Ascending aorta (tissue), 2 donors: ENCODE measurements around the gene BAD. TPM values are rescaled to one million over a fixed set of nuclear protein-coding genes. Genes with fewer than 3 reads are reported as not detected.

ENCODE experiments used
- DNase-seq, 2 donors: peaks; one replicate each; pipeline ENCODE4 v3.0.0-alpha.2; 2019; ENCODE audit warnings: low spot score in 2 of 2
- H3K27ac ChIP-seq, 2 donors: fragments of 200-600 bp; sonication (generic); one replicate each; pipeline ENCODE4 v1.5.1; 2016 to 2017; ENCODE audit warnings: mild to moderate bottlenecking in 1 of 2
- H3K27me3 ChIP-seq: fragments of 200-600 bp; sonication (generic); one replicate; pipeline ENCODE4 v1.5.1; 2017
- H3K36me3 ChIP-seq, 2 donors: fragments of 200-600 bp; sonication (generic); one replicate each; pipeline ENCODE4 v1.5.1; 2016
- H3K4me1 ChIP-seq, 2 donors: fragments of 200-600 bp; sonication (generic); one replicate each; pipeline ENCODE4 v1.5.1; 2016 to 2017; ENCODE audit warnings: mild to moderate bottlenecking in 1 of 2
- H3K4me3 ChIP-seq, 2 donors: fragments of 200-600 bp; sonication (generic); one replicate each; pipeline ENCODE4 v1.5.1; 2016 to 2017; ENCODE audit warnings: mild to moderate bottlenecking in 1 of 2
- H3K9me3 ChIP-seq, 2 donors: fragments of 200-600 bp; sonication (generic); one replicate each; pipeline ENCODE4 v1.5.1; 2016
- intact Hi-C: fragments of 100-400 bp; cut with DNase I; formaldehyde crosslinking; loops from one replicate; pipeline ENCODE4 v1.15.1; 2023
- total RNA-seq: library from RNA; depleted of rRNA; stranded (reverse); fragments of >200 nt; gene quantifications from one replicate; pipeline ENCODE4 v1.1.0, GENCODE V29; 2016
- TF ChIP-seq, protein P1 (sequence below), 3 experiments: fragments of 200-600 bp in 2 of 3; fragments of 450-650 bp in 1 of 3; sonication (generic) in 2 of 3; IDR thresholded peaks; one replicate each; pipeline ENCODE4 v1.5.1; 2016 to 2019; ENCODE audit warnings: antibody characterized with exemption in 3 of 3, mild to moderate bottlenecking in 1 of 3, moderate library complexity in 1 of 3

Gene BAD
- total RNA-seq, 1 donor from 2014 or later = 175 TPM

DNA sequence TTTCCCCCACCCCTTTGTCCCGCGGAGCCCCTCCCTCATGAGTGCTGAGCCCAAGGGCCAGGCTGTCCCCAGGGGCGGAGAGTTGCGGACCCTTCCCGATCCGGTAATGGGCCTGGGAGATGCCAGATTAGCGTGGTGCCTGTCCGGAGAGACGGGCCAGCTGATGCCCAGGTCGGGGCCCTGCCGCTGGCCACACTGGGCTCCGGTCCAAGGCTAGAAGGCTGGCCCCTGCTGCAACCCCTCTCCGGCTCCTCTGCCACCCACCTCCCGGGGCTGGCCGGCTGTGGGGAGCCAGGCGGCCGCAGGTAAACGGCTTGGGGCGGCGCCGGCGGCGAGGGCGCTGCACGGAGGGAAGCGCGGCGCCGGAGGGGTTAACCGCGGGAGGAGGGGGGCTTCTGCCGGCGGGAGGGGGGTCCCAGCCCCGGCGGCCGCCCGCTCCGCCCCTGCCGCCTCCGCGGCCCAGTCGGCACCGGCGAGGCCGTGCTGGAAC lies 6.8 kb upstream of the BAD start, which contains the start of gene KCNK4:
KCNK4 (plus strand) TSS at position 41 of the 490 bp plus-strand sequence. CDS start 1,717 bp downstream, outside the sequence.
- no peaks in the 10 kb centered on the region for H3K9me3 ChIP-seq
- peak within 1 kb of the TSS; percentile 47 to 61 for H3K4me3 ChIP-seq
- peaks cover 13% of the 10 kb centered on the region for H3K27me3 ChIP-seq
- TF ChIP-seq, protein P1, sequence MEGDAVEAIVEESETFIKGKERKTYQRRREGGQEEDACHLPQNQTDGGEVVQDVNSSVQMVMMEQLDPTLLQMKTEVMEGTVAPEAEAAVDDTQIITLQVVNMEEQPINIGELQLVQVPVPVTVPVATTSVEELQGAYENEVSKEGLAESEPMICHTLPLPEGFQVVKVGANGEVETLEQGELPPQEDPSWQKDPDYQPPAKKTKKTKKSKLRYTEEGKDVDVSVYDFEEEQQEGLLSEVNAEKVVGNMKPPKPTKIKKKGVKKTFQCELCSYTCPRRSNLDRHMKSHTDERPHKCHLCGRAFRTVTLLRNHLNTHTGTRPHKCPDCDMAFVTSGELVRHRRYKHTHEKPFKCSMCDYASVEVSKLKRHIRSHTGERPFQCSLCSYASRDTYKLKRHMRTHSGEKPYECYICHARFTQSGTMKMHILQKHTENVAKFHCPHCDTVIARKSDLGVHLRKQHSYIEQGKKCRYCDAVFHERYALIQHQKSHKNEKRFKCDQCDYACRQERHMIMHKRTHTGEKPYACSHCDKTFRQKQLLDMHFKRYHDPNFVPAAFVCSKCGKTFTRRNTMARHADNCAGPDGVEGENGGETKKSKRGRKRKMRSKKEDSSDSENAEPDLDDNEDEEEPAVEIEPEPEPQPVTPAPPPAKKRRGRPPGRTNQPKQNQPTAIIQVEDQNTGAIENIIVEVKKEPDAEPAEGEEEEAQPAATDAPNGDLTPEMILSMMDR (IDR thresholded peaks at IDR 0.05) = no peak
- no peak for DNase-seq
- intact Hi-C loops = no loop called here
- peaks cover 7 to 11% of the 10 kb centered on the region in 2 donors for H3K4me1 ChIP-seq
- H3K36me3 ChIP-seq = no peaks in the 10 kb centered on the region
- no peak within 1 kb of the TSS for H3K27ac ChIP-seq

DNA sequence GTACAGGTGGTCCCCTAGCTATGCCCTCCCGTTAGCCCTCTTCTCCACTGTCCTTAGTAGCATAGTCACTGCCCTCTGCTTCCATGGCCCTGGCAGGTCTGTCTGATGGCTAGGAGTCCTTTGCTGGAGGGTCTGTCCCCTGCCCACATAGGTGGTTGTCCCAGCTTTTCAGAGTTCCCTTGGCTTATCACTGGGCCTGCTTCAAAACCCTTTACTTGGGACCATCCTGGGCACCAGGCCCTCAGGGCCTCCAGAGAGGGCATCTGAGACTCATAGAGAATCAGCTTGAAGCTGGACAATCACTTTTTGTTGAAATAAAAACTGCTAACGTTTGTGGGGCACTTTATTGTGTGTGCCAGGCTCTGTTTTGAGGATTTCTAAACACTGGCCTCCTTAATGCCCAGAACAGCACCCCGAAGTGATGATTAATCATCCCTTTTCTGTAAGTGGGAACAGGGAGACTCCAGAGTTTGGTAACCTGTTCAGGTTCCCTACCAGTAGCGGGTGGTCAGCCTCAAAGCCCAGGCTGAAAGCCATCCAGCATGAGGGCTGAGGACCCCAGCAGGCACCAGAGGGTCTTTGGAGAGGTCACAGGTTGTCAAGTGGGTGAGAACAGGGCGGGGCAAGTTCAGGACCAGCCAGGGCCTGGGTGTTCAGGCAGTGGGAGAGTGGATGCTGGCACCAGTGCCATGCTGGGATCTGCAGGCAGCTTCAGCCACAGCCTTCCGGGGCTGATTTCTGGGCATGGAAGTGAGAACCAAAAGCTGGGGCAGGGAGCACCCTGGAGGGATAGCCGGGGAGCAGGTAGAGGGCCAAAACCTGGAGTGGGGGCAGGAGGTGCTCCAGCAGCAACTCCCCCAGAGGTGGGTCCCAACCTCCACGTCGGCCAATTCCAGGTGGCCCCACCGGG lies 6.1 kb upstream of the BAD start:
- intact Hi-C loops = no loop called here
- H3K27ac ChIP-seq = no peak overlapping the region
- no peak overlapping the region for H3K4me3 ChIP-seq
- H3K9me3 ChIP-seq = no peaks in the 10 kb centered on the region
- no peak for DNase-seq
- H3K27me3 ChIP-seq = peaks cover 13% of the 10 kb centered on the region
- TF ChIP-seq, protein P1 (IDR thresholded peaks at IDR 0.05) = no peak
- H3K4me1 ChIP-seq = peaks cover 10 to 16% of the 10 kb centered on the region in 2 donors
- H3K36me3 ChIP-seq = no peaks in the 10 kb centered on the region

DNA sequence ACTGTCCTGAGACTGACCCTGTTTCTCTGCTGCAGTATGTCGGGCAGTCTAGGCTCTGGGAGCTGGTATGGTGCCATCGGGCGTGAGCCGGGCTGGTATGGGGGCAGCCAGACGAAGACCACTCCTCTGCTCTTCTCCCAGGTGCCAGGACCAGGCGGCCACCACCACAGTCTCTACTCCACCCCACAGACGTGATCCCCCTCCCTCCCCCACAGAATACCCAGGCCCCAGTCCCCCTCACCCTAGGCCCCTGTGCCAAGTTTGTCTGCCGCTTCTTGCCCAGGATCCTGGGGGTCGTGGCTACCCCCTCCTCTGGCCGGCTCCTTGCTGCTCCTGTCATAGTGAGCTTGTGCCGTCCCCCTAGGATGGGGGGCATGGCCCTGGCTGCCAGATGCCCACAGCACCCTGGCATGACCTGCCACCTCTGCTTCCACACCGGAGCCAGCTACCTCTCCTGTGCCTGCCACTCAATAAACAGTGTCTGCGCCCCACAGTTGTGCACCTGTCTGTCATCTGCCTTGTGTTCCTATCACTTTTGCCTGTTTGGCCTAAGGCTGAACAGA lies 4.6 kb upstream of the BAD start:
- H3K4me3 ChIP-seq = no peak overlapping the region
- no peaks in the 10 kb centered on the region for H3K9me3 ChIP-seq
- intact Hi-C loops = no loop called here
- no peak for DNase-seq
- no peaks in the 10 kb centered on the region for H3K36me3 ChIP-seq
- peaks cover 13% of the 10 kb centered on the region for H3K27me3 ChIP-seq
- peaks cover 10 to 17% of the 10 kb centered on the region in 2 donors for H3K4me1 ChIP-seq
- TF ChIP-seq, protein P1 (IDR thresholded peaks at IDR 0.05) = no peak
- H3K27ac ChIP-seq = no peak overlapping the region

DNA sequence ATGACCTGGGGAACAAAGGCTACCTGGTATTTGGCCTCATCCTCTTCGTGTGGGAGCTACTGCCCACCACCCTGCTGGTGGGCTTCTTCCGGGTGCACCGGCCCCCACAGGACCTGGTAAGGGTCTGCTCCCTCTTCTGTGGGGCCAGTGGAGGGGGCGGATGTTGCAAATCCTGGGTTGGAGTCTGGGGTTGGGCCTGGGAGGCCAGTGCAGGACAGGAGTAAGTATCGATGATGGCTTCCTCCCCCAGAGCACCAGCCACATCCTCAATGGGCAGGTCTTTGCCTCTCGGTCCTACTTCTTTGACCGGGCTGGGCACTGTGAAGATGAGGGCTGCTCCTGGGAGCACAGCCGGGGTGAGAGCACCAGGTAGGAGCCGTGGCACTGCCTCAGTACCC lies 3.9 kb upstream of the BAD start:
- peaks cover 10 to 24% of the 10 kb centered on the region in 2 donors for H3K4me1 ChIP-seq
- intact Hi-C loops = no loop called here
- DNase-seq = no peak
- no peaks in the 10 kb centered on the region for H3K36me3 ChIP-seq
- no peak overlapping the region for H3K27ac ChIP-seq
- H3K27me3 ChIP-seq = peaks cover 13% of the 10 kb centered on the region
- no peak overlapping the region for H3K4me3 ChIP-seq
- no peaks in the 10 kb centered on the region for H3K9me3 ChIP-seq
- TF ChIP-seq, protein P1 (IDR thresholded peaks at IDR 0.05) = no peak

DNA sequence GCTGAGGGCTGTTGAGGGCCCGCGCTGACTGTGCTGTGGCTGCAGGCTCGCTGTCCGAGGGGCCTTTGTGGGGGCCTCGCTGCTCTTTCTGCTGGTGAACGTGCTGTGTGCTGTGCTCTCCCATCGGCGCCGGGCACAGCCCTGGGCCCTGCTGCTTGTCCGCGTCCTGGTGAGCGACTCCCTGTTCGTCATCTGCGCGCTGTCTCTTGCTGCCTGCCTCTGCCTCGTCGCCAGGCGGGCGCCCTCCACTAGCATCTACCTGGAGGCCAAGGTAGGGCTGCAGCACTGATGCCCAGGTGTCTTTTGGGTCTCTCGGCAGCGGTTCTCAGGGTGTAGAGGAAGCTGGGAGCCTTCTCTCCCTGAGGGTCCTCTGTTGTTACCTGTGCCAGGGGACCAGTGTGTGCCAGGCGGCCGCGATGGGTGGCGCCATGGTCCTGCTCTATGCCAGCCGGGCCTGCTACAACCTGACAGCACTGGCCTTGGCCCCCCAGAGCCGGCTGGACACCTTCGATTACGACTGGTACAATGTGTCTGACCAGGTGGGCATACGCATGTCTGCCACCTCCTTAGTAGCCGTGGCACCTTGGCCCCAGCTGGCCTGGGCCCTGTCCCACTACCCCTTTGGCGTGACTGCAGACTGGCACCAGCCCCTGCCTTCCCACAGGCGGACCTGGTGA lies 3.3 kb upstream of the BAD start:
- Histone ChIP-seq H3K27me3 (peaks cover 13% of the 10 kb centered on the region), H3K36me3 (no peaks in the 10 kb centered on the region), H3K4me1 (peaks cover 10 to 29% of the 10 kb centered on the region in 2 donors), H3K9me3 (no peaks in the 10 kb centered on the region), H3K4me3 (no peak overlapping the region), H3K27ac (no peak overlapping the region)
- intact Hi-C loops = no loop called here
- TF ChIP-seq, protein P1 (IDR thresholded peaks at IDR 0.05) = no peak
- DNase-seq = peak in 1 of 2 donors; percentile 62
